Aorta (tissue), 5 donors: ENCODE results near the gene IL15RA. TPM values are rescaled to one million over a fixed set of nuclear protein-coding genes. Genes with fewer than 3 reads are reported as not detected.

Experiments used
- ATAC-seq: fragments of 200-7000 bp; cut with Tn5 transposase; one replicate; pipeline ENCODE4 v1.9.1; 2022; ENCODE audit warnings: moderate library complexity; ENCODE audit not compliant: low FRiP score
- DNase-seq, 2 donors: peaks; one replicate each; pipeline ENCODE4 v3.0.0-alpha.2; 2020
- H3K27ac ChIP-seq, 2 donors: one replicate each; pipeline ENCODE4 v1.5.1; 2013; ENCODE audit warnings: low read length in 2 of 2, mild to moderate bottlenecking in 2 of 2, moderate library complexity in 2 of 2, control low read depth in 1 of 2, inconsistent platforms in 1 of 2, low read depth in 1 of 2
- H3K27me3 ChIP-seq, 2 donors: one replicate each; pipeline ENCODE4 v1.6.1; 2013; ENCODE audit warnings: control low read depth in 1 of 2, low read length in 1 of 2, mild to moderate bottlenecking in 1 of 2, moderate library complexity in 1 of 2; ENCODE audit not compliant: insufficient read depth in 2 of 2, control insufficient read depth in 1 of 2
- H3K36me3 ChIP-seq, 2 donors: one replicate each; pipeline ENCODE4 v1.6.1; 2013; ENCODE audit warnings: control low read depth in 1 of 2, low read length in 1 of 2, mild to moderate bottlenecking in 1 of 2; ENCODE audit not compliant: insufficient read depth in 2 of 2, control insufficient read depth in 1 of 2
- H3K4me1 ChIP-seq, 2 donors: one replicate each; pipeline ENCODE4 v1.6.1; 2013; ENCODE audit warnings: low read length in 2 of 2, control low read depth in 1 of 2, mild to moderate bottlenecking in 1 of 2, moderate library complexity in 1 of 2; ENCODE audit not compliant: insufficient read depth in 2 of 2, control insufficient read depth in 1 of 2
- H3K4me3 ChIP-seq, 2 donors: one replicate each; pipeline ENCODE4 v1.5.1; 2013; ENCODE audit warnings: low read length in 2 of 2, control low read depth in 1 of 2, mild to moderate bottlenecking in 1 of 2
- H3K9me3 ChIP-seq: one replicate; pipeline ENCODE4 v1.6.1; 2013; ENCODE audit warnings: mild to moderate bottlenecking, low read length; ENCODE audit not compliant: control insufficient read depth
- WGBS, 2 donors: extraction: QIAGEN DNeasy Blood & Tissue Kit; methylation state at CpG; one replicate each; pipeline ENCODE4 v1.1.7; 2013; 5-methylcytosine and 5-hydroxymethylcytosine counted together
- intact Hi-C, 2 donors: fragments of 100-400 bp; cut with DNase I; formaldehyde crosslinking; loops; one replicate each; pipeline versions ENCODE4 v1.14.2 to v1.15.0; 2022
- polyA plus RNA-seq, 2 donors: library from polyadenylated mRNA; stranded (reverse); fragments of 200-250 nt; gene quantifications; one replicate each; pipeline ENCODE4 v1.2.3, GENCODE V29; 2013
- total RNA-seq, 2 donors: library from RNA; stranded (reverse); fragmentation: NEBNext Ultra II Directional; extraction: Animal tissue kit (Norgen Biotek cat#: 25700); gene quantifications; one replicate each; pipeline ENCODE4 v1.2.1, GENCODE V29; 2021
- donor health status: healthy with polysubstance abuse.
- donor health status: Bipolar disorder and iron deficiency.
- donor health status: DM: no; HTN: no; CAD: no.
- donor health status: DM: no; HTN: no; CAD: no.
- donor health status: DM: yes; HTN: yes; CAD: no.

IL15RA gene
- total and polyA plus RNA-seq, 4 donors = 6.0 to 23.9 (median 20.1) TPM

DNA sequence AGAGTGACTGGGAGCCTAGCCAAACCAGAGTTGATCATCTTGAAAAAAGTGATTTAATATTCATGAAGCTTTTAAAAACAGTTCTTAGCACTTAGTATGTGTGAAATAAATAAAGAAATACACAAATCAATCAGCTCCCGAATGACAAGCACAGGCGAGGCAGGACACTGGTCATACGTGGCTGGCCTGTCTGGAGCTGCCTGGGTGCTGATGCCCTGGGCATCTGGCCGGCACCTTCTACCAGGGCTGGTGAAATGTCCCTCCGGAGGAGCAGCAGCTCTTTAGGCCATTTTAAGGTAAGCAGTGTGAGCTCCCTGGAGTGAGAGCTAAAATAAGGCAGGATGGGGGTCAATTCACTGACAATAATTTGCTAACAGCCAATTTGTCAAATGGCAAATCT lies 23.7 kb downstream of the IL15RA start:
- intact Hi-C loops = no loop called here
- H3K4me1 ChIP-seq = no peaks in the 10 kb centered on the region
- no peak overlapping the region for H3K4me3 ChIP-seq
- H3K36me3 ChIP-seq = no peaks in the 10 kb centered on the region
- DNase-seq (peak in 1 of 2 donors; percentile 41), ATAC-seq (no peak)
- WGBS, 2 donors = 77 to 85% methylated on average over 5 of the region's 5 CpGs
- no peaks in the 10 kb centered on the region for H3K9me3 ChIP-seq
- H3K27ac ChIP-seq = no peak overlapping the region
- H3K27me3 ChIP-seq = no peaks in the 10 kb centered on the region

DNA sequence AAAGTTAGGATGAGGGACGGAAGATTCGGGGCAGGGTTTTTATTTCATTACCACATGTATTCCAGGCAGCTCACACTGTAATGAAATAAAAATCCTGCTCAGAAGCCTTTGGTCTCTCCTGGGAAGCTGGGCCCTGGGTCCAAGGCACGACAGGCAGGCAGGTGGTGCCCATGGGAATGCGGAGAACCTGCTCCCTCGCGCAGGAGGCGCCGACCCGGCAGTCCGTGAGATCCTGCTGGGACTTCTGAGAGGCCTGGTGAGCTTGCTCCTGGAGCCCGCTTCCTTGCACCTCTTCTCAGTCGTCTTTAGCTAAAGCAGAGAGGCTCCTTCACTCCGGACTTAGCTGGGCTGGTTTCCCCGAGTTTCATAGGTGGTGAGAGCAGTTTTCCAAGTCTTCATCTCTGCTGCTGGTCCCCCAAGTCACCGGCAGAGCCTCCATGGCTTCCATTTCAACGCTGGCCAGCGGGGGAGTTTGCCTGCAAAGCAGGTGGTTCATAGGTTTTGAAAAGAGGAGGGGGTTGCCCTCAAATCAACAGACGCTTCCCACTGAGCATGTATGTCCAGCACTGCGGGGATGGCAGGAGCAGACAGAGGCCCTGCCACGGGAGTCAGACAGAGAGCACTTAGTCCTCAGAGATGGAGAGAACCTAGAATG lies 24.5 kb downstream of the IL15RA start:
- DNase-seq (peak in 1 of 2 donors; percentile 70), ATAC-seq (no peak)
- Histone ChIP-seq H3K9me3 (no peaks in the 10 kb centered on the region), H3K4me1 (no peaks in the 10 kb centered on the region), H3K4me3 (no peak overlapping the region), H3K27me3 (no peaks in the 10 kb centered on the region), H3K36me3 (no peaks in the 10 kb centered on the region), H3K27ac (no peak overlapping the region)
- 86 to 89% methylated on average over 20 of the region's 20 CpGs for WGBS, 2 donors
- intact Hi-C loops = no loop called here

DNA sequence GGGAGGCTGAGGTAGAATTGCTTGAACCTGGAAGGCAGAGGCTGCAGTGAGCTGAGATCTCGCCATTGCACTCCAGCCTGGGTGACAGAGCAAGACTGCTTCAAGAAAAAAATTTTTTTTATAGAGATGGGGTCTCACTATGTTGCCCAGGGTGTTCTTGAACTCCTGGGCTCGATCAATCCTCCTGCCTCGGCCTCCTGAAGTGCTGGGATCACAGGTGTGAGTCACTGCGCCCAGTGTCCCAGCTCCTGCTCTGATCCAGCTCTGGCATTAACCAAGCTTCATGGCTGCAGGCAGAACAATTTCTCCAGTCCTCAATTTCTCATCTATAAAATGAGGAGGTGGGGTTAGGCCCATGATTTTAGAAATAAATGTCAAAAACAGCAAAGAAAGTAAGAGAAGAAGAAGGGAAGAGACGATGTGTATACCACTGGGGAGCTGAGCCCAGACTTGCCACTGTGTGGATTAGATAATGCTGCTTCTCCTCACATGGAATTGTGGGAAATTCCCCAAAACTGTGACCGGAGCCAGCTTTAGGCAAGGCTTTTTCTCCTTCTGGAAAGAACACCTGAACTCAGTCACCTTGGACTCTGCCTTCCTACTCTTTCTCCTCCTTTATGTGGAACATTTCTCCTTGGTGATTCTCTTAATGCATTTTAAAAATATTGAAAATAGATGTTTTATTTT lies 25.5 kb downstream of the IL15RA start:
- Histone ChIP-seq H3K36me3 (no peaks in the 10 kb centered on the region), H3K27me3 (no peaks in the 10 kb centered on the region), H3K4me1 (no peaks in the 10 kb centered on the region), H3K4me3 (no peak overlapping the region), H3K27ac (no peak overlapping the region), H3K9me3 (no peaks in the 10 kb centered on the region)
- peak in 1 of 2 donors; percentile 44 for DNase-seq
- intact Hi-C loops = no loop called here
- WGBS, 2 donors = 86 to 87% methylated on average over 6 of the region's 6 CpGs
- ATAC-seq = no peak

DNA sequence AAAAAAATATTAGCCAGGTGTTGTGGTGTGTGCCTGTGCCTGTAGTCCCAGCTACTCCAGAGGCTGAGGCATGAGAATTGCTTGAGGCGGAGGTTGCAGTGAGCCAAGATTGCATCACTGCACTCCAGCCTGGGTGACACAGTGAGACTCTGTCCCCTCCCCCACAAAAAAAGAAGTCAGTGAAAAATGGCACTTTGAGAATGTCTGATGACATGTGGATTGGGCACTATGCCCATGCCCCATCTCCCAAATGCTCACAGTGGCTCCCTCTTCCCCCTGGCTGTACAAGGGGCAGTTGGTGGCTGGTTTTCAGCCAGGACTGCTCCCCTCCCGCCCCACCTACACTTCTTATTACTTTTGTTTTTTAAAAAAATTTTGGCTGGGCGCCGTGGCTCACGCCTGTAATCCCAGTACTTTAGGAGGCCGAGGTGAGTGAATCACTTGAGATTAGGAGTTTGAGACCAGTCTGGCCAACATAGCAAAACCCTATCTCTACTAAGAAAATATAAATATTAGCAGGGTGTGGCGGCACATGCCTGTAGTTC lies 26.1 kb downstream of the IL15RA start:
- Histone ChIP-seq H3K4me3 (no peak overlapping the region), H3K27me3 (no peaks in the 10 kb centered on the region), H3K9me3 (no peaks in the 10 kb centered on the region), H3K4me1 (no peaks in the 10 kb centered on the region), H3K27ac (no peak overlapping the region), H3K36me3 (no peaks in the 10 kb centered on the region)
- WGBS, 2 donors = 35 to 44% methylated on average over 7 of the region's 7 CpGs
- intact Hi-C loops = no loop called here
- peak; percentile 73 for ATAC-seq
- DNase-seq = peak; percentile 76 to 79

DNA sequence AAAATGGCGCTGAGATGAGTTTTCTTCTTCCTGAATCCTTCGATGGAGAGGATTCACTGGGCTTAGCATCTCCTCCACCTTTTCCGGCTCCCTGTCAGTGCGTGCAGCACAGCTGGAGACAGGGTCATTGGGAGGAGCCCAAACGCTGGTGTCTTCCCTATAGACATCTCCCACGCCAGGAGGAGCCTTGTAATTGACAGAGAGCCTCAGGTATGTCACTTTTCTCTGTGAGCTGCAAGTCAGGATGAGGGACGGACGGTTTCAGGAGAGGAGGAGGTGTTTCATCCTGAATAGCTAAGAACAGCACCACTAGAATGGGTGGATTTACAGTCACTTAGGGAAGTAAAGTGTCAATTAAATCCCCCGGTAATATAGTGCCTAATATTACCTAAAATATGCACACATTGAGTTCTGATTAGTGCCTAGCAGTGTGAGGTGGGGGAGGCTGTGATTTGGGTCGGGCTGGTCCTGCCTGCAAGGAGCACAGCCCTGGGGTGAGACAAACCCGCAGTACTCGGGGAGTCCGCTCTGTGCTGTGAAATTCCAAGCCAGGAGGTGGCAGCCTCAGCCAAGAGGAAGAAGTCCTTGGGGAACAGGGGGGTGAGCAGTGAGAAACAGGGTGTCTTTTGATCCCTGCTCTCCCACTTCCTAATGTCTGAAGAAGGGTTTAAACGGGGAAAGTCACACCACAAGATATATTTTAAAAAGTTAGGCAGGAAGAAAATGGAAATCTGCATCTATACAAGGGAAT lies 28.2 kb downstream of the IL15RA start:
- no peaks in the 10 kb centered on the region for H3K36me3 ChIP-seq
- H3K27me3 ChIP-seq = no peaks in the 10 kb centered on the region
- H3K4me3 ChIP-seq = no peak overlapping the region
- intact Hi-C loops = loop anchor here in 1 of 2 donors (5.0 to 10.0 kb wide), 2 partner anchors 66 to 138 kb away; partner anchors contain the start of gene RBM17
- peak; percentile 73 to 81 for DNase-seq
- WGBS, 2 donors = 46 to 48% methylated on average over 14 of the region's 14 CpGs
- no peak overlapping the region for H3K27ac ChIP-seq
- no peaks in the 10 kb centered on the region for H3K4me1 ChIP-seq
- H3K9me3 ChIP-seq = no peaks in the 10 kb centered on the region
- ATAC-seq = no peak

DNA sequence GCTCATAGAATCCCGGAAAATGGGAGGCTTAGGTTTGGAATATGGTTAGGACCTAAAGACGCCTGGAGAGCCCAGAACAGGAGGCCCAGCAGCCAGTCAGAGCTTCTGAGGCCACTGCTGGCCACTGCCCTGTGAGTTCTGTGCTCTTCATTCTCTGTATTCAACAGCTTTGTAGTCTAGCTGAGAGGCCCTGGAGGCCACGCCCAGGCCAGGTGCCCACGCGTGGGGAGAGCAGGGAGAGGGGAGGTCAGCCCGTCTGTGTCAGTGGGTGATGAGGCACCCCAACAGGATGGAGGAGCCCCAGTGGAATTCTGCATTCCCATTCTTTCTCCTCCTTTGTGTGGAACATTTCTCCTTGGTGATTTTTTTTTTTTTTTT lies 29.1 kb downstream of the IL15RA start:
- Histone ChIP-seq H3K36me3 (no peaks in the 10 kb centered on the region), H3K4me3 (no peak overlapping the region), H3K4me1 (no peaks in the 10 kb centered on the region), H3K27ac (no peak overlapping the region), H3K27me3 (no peaks in the 10 kb centered on the region), H3K9me3 (no peaks in the 10 kb centered on the region)
- no peak for ATAC-seq
- WGBS, 2 donors = 80 to 88% methylated on average over 6 of the region's 6 CpGs
- DNase-seq = peak in 1 of 2 donors; percentile 50
- intact Hi-C loops = loop anchor here in 1 of 2 donors (5.0 to 10.0 kb wide), 2 partner anchors 67 to 139 kb away; partner anchors contain the start of gene RBM17

DNA sequence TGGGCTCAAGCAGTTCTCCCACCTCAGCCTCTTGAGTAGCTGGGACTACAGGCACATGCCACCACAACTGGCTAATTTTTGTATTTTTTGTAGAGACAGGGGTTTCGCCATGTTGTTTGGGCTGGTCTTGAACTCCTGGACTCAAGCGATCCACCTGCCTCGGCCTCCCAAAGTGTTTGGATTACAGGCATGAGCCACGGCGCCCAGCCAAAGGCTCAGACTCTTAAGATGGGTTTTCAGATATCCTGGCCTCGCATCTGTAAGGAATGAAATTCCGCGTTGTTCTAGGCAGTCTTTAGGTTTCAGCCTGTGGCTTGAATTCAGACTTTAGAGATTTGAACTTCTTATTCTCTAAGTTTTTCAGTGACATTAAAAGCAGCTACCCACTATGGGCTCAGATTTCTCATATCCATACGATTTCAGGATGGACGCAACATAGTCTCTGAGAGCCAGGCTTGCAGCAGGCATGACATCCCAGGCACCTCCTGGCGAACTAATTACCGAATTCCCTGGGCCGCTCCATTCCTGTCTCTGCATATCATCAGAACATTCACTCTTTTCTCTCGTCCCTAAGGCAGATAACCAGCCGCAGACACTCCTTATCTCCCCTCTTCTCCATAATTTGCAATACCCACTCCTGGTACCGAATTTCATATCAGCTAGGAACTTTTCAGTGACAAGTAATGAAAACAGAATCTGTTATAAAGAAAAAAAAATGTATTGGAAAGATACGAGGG lies 29.7 kb downstream of the IL15RA start:
- DNase-seq = peak in 1 of 2 donors; percentile 37
- intact Hi-C loops = loop anchor here (2.0 to 10.0 kb wide), 3 partner anchors 29 to 140 kb away; partner anchors contain the start of genes IL15RA (in 1 of the 2) and RBM17 (in 1 of the 2)
- H3K27ac ChIP-seq = no peak overlapping the region

DNA sequence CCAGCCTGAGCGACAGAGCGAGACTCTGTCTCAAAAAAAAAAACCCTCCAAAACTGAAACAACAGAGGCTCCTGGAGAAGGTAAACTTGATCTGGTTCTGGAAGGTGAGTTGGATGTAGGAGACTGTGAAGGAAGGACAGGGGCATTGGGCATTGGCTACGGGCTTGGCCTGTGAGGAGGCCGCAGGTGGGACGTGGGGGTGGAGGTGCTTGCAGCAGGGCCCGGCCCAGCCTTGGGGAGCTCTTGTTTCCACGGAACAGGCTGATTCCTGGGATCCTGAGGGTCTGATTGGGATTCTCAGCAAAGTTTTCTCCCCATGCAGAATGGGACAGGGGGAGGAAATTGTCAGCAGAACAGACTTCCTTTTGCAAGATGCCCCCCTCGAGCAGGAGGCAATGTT lies 30.6 kb downstream of the IL15RA start:
- peak; percentile 47 to 73 for DNase-seq
- Histone ChIP-seq H3K36me3 (no peaks in the 10 kb centered on the region), H3K27ac (peak overlapping the region in 1 of 2 donors; percentile 50), H3K4me3 (no peak overlapping the region), H3K27me3 (no peaks in the 10 kb centered on the region), H3K9me3 (no peaks in the 10 kb centered on the region), H3K4me1 (no peaks in the 10 kb centered on the region)
- ATAC-seq = no peak
- WGBS, 2 donors = 87 to 94% methylated on average over 8 of the region's 8 CpGs
- intact Hi-C loops = loop anchor here (2.0 to 10.0 kb wide), 3 partner anchors 30 to 141 kb away; partner anchors contain the start of genes IL15RA (in 1 of the 2) and RBM17 (in 1 of the 2)

More for the DNA sequence above, 29.7 kb downstream of the IL15RA start:
- ATAC-seq = no peak
- Histone ChIP-seq H3K36me3 (no peaks in the 10 kb centered on the region), H3K27me3 (no peaks in the 10 kb centered on the region), H3K4me3 (no peak overlapping the region), H3K9me3 (no peaks in the 10 kb centered on the region), H3K4me1 (no peaks in the 10 kb centered on the region)
- 89 to 91% methylated on average over 17 of the region's 17 CpGs for WGBS, 2 donors
